ENCODE measurements around the gene GLRX5.

DNA sequence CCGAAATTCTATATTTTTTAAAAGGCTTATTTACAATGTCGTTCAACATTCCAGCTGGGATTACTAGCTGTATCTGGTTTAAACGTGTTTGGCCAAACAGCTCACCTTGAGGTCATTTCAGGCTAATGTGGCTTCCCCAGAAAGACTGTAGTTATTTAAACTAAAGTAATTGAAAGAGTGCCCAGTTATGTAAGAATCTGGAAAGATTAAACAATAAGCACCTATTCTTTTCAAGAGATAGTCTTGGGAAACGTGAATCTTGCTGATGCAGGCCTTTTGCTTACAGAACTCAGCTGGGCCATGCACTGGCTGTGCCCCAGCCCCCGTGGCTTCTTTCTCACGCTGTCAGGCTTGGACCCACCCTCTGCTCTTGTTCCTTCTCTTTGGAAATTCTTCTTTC is 24.4 kb downstream of the GLRX5 start:
- TF ChIP-seq NR3C1 (CRISPR knock-in tag; conservative IDR thresholded peaks at IDR 0.05; ENCODE audit: low read depth) (no peak), TCF7 (CRISPR knock-in tag; IDR thresholded peaks at IDR 0.05; ENCODE audit: low read depth) (no peak), ERG (CRISPR knock-in tag; IDR thresholded peaks at IDR 0.05) (no peak), ZNF281 (CRISPR knock-in tag; IDR thresholded peaks at IDR 0.05) (no peak)
- TF ChIP-seq, protein P1, sequence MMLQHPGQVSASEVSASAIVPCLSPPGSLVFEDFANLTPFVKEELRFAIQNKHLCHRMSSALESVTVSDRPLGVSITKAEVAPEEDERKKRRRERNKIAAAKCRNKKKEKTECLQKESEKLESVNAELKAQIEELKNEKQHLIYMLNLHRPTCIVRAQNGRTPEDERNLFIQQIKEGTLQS (CRISPR knock-in tag; conservative IDR thresholded peaks at IDR 0.05): no peak
- TF ChIP-seq, protein P2, sequence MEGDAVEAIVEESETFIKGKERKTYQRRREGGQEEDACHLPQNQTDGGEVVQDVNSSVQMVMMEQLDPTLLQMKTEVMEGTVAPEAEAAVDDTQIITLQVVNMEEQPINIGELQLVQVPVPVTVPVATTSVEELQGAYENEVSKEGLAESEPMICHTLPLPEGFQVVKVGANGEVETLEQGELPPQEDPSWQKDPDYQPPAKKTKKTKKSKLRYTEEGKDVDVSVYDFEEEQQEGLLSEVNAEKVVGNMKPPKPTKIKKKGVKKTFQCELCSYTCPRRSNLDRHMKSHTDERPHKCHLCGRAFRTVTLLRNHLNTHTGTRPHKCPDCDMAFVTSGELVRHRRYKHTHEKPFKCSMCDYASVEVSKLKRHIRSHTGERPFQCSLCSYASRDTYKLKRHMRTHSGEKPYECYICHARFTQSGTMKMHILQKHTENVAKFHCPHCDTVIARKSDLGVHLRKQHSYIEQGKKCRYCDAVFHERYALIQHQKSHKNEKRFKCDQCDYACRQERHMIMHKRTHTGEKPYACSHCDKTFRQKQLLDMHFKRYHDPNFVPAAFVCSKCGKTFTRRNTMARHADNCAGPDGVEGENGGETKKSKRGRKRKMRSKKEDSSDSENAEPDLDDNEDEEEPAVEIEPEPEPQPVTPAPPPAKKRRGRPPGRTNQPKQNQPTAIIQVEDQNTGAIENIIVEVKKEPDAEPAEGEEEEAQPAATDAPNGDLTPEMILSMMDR (IDR thresholded peaks at IDR 0.05): no peak

All from WTC11 (cell line).